ENCODE data around the gene SLC26A11.

DNA sequence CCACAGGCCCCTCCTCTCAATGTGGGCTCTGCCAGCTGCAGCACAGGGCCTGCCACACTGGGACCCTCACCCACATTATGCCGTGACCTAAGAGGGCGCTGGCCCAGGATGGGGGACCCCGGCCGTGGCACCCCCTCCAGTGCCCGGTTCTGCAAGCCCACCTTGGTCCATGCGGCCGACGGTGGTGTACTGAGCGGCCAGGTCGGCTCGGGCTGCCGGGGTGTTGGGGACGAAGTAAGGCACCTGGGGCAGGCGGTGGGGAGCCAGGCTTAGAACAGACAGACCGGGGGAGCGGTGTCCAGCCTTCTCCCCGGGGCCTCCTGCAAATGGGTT is 6.6 kb upstream of the SLC26A11 start:
- TF ChIP-seq, protein P1, sequence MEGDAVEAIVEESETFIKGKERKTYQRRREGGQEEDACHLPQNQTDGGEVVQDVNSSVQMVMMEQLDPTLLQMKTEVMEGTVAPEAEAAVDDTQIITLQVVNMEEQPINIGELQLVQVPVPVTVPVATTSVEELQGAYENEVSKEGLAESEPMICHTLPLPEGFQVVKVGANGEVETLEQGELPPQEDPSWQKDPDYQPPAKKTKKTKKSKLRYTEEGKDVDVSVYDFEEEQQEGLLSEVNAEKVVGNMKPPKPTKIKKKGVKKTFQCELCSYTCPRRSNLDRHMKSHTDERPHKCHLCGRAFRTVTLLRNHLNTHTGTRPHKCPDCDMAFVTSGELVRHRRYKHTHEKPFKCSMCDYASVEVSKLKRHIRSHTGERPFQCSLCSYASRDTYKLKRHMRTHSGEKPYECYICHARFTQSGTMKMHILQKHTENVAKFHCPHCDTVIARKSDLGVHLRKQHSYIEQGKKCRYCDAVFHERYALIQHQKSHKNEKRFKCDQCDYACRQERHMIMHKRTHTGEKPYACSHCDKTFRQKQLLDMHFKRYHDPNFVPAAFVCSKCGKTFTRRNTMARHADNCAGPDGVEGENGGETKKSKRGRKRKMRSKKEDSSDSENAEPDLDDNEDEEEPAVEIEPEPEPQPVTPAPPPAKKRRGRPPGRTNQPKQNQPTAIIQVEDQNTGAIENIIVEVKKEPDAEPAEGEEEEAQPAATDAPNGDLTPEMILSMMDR (IDR thresholded peaks at IDR 0.05) = no peak
- TF ChIP-seq EZH2phosphoT487 (IDR thresholded peaks at IDR 0.05) = no peak
- no peak for TF ChIP-seq EZH2 (IDR thresholded peaks at IDR 0.05)
